GOT3 (cell line): ENCODE measurements around the gene MCM6.

Experiments used
- DNase-seq: peaks from one replicate; lab custom pipeline; 2025; ENCODE audit warnings: mixed read lengths; lab: John Stamatoyannopoulos, UW

The MCM6 gene

DNA sequence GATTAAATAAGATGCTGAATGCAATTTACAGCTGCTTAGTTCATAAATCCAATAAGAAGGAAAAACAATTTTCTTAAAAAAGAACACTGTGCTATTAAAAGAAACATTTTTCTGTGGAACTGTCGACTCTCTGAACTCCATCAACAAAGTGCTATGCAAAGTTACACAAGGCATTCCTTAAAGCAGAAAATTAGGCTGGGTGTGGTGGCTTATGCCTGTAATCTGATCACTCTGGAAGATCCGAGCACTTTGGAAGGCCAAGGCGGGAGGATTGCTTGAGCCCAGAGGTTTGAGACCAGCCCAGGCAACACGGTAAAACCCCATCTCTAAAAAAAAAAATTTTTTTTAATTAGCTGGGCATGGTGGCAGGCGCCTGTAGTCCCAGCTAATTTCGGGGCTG, 13.0 kb downstream of the MCM6 start:
- no peak for DNase-seq

DNA sequence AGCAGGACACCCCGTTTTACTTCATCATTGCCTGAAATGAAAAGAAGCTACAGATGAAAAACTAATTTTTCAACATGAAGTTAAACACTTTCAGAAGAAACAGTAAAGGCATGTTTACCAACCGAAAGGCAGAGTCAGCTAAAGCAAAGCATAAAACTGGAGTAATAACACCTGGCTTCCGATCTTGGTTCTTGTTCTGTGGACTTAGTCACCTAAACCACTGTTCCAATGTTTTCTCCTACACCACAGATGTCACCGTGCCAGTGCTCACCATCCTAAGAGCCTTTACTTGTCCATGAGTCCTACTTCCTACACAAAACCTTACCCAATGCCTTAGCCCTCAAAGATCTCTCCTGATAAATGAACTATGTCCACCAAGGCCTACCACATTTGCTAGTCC, 13.5 kb downstream of the MCM6 start:
- no peak for DNase-seq

- DNase-seq: no peak
Observed at GRCh38 chr2:135853401-135853800, 22.8 kb downstream of the MCM6 start.

GRCh38 chr2:135851858-135852257, 24.4 kb downstream of the MCM6 start:
- no peak for DNase-seq

- DNase-seq: no peak
Observed at GRCh38 chr2:135850892-135851668, 25.2 kb downstream of the MCM6 start.

DNA sequence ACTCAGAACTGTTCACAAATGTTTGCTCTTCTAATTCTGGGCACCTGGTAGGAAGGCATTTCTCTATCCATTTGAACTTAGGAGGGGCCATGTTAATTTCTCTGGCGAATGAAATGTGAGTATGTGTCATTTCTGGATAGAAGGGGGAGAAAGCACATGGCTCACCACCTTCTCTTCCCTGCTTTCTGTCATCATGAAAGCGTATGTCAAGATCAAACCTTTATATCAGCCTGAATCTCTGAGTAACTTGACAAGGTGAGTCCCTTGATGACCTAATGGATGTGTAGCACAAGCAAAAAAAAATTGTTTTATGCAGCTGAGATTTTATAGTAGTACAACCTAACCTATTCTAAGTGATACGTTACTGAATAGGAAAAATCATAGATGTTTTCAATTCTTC, 27.2 kb downstream of the MCM6 start:
- DNase-seq: no peak

GRCh38 chr2:135845997-135846396, 30.2 kb downstream of the MCM6 start:
- no peak for DNase-seq

DNA sequence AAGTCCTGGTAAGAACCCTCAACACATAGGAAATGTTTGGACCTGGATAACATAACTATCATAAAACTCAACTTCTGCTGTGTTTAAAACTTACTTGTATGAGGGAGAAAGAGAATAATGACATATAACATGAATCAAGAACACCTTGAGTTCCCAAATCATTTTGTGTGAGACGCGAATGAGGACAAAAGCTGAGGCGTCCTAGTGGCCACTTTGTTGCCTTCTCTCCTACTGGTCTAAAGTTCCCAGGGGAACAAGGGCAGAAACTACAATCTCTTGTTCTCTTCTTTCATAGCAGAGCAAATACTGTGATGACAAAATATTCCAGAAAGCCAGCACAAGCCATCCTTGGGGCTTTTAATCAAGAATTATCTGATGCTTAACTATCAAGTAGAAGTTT, 31.0 kb downstream of the MCM6 start:
- no peak for DNase-seq

DNA sequence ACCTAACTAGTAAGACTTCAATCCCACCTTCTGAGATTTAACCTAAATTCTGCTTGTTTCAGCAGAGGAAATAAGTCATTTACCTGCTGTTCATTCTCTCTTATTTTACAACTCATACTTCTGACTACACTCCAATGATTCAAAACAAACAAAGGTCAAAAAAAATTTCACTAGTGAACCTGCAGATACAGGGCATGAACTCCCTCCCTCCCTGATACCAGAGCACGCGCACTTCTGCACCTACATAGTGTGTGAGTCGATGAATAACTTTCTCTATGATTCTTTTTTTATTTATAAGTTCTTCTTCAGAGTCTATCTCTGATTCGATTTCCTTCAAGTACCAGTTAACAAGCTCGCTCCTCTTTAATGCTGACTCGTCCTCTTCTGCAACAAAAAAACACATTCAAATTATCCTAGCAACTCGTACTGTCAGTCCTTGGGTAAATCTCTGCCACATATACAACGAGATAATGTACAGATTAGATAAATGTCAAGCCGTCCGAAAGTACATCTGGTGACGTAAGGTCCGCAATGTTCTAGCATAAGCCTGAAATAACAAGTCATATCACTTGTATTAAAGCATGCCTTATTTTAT, 31.8 kb downstream of the MCM6 start:
- no peak for DNase-seq

DNA sequence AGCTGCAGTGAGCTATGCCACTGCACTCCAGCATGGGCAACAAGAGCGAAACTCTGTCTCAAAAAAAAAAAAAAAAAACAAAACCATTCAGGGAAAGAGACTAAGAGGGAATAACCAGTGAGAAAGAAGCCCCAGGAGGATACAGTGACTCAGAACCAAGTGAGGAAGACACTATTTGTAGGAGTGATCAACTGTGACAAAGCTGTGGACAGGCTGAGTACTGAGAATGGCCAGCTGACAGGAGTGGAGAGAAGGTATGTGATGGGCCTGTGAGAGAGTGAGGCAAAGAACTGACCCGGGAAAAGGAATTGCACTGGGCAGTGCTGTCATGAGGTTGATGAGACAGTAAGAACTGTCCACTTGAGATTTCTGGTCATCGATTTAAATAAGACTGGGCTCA, 32.6 kb downstream of the MCM6 start:
- no peak for DNase-seq

- DNase-seq: no peak
Observed at GRCh38 chr2:135840601-135841000, 35.6 kb downstream of the MCM6 start.

DNA sequence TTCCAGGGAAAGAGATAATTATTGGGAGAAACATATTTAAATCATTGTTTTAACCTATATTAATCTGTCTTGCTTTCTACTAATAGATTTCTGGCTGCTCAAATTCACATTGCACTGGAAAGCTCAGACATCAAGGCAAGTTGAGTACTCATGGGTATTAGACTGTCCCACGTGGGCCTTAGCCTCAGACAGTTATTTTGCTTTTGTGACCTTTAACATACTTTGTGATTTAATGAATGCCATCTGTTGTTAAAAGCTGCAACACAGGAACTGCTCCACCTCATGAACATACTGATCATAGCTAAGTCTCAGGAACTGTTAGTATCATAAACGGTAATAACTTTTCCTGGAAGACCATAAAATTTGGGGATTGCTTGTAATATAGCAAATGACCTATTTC, 36.5 kb downstream of the MCM6 start:
- no peak for DNase-seq

DNA sequence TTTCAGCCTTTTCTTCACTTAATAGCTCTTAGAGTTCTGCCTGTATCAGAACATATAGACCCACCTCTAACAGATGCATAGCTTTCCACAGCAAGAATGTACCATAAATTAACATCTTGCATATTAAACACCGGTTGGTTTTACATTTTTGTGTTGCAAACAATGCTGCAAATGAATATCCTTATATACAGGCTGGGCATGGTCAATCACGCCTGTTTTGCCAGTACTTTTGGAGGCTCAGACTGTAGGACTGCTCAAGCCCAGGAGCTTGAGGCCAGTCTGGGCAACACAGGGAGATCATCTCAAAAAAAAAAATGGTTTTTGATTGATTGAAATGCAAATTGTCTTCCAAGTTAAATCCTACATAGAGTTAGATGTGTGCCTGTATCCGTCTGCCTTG, 37.7 kb downstream of the MCM6 start:
- no peak for DNase-seq

GRCh38 chr2:135836596-135837270, 39.5 kb downstream of the MCM6 start, which contains the start of gene LCT:
Gene LCT, minus strand, starts transcription at chr2:135837184. Its CDS starts 15 bp downstream, at chr2:135837169.
- no peak for DNase-seq

GRCh38 chr2:135832891-135833290, 43.4 kb downstream of the MCM6 start:
- no peak for DNase-seq

GRCh38 chr2:135831180-135831812, 44.9 kb downstream of the MCM6 start:
- no peak for DNase-seq

- DNase-seq: no peak
Observed at GRCh38 chr2:135829378-135830135, 46.7 kb downstream of the MCM6 start.

DNA sequence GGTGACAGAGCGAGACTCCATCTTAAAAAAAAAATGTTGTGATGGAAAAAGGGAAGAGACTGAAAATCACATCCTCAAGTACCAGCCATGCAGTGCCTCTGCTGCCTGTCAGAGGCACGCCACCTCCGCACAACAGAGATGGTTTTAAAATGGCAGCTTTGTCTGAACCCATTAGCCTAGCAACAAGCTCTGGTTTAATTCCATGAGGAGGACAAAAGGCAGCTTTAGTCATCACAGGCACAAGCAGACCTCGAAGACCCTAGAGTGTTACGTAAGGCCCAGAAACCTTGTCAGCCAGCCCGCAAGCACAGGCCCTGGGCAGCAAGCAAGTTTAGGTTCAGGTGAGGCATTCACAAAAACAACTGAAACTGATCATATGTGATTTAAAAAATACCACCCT, 49.7 kb downstream of the MCM6 start:
- no peak for DNase-seq

DNA sequence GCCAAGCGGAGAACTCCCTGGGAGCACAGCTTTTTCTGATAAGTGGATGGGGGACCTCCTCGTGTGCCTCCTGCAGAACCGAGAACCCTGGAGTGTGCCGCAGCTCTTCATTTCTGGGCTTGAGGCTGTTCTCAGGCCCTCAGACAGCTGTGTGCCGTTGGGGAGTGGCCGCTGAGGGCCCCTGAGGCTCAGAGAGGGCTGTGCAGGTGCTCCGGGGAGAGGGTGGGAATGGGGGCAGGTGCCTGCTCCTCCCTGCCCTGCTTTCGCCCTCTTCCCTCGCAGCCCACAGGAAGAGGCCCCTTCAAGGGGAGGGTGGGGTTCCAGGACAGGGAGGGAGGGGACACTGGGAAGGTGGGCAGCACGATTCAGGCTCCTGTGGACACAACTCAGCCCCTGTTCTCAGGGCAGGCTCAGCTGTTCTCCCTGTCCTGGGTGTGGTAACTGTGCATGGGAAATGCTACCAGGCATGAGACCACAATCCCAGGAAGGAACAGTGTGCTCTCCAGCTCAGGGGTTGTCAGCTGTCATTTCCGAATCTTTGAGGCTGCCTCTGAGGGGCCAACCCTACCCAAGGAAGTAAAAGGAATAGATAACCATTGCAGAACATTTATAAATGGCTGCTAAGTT, 50.6 kb downstream of the MCM6 start:
- no peak for DNase-seq

GRCh38 chr2:135825131-135825530, 51.1 kb downstream of the MCM6 start:
- DNase-seq: no peak

- no peak for DNase-seq
Observed at GRCh38 chr2:135822855-135823254, 53.4 kb downstream of the MCM6 start.

DNA sequence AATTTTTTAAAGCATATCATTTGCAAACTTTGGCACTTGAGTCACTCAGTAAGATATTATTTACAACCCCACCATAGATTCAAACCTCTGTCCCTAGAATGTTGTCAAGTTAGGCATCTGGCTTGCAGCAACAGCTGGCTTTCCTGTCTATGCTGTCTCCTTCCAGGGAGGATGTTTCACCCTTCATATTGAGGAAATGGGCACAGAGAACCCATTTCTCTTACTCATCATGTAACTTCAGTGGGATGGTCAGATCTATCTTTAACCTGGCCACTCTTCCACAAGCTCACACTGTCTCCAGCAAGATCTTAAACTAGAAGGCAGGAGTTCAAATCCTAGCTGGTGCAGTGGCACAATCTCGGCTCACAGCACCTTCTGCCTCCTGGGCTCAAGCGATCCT, 55.1 kb downstream of the MCM6 start:
- DNase-seq: no peak
